Activated CD4-positive, alpha-beta T cell treated with anti-CD3 and anti-CD28 coated beads, Interleukin-2, amount 10 ng/mL, durations not matched to agents 7 days and 5 days (primary cell): ENCODE data around the gene SH3BP4. TPM values are rescaled to one million over a fixed set of nuclear protein-coding genes. Genes with fewer than 3 reads are reported as not detected.
A peak's percentile ranks its signal among the peaks of the same experiment; 100 is the strongest.
"Not testable (repeated sequence)": the region's sequence is repeated elsewhere in the genome, so short reads cannot be mapped to it uniquely, and the experiment has no call there.

Experiments
- CTCF ChIA-PET: fragments of 350-600 bp; sonication (Branson Sonifier 250); formaldehyde crosslinking; loops from one replicate; lab custom pipeline; 2021; ENCODE audit warnings: antibody characterized with exemption; lab: Charles Lee
- POLR2A ChIA-PET: fragments of 350-600 bp; sonication (Branson Sonifier 250); formaldehyde crosslinking; loops from one replicate; lab custom pipeline; 2021; ENCODE audit warnings: antibody characterized with exemption; lab: Charles Lee
- DNase-seq: peaks from one replicate; pipeline ENCODE4 v3.0.0-alpha.2; 2020
- H3K27ac Mint-ChIP-seq: one replicate; pipeline ENCODE4 v1.8.0; 2021; ENCODE audit warnings: mild to moderate bottlenecking, moderate library complexity, mixed read lengths
- H3K27me3 Mint-ChIP-seq: one replicate; pipeline ENCODE4 v1.8.0; 2021; ENCODE audit warnings: mixed read lengths
- H3K36me3 Mint-ChIP-seq: one replicate; pipeline ENCODE4 v1.8.0; 2021; ENCODE audit warnings: low read depth, mixed read lengths
- H3K4me1 Mint-ChIP-seq: one replicate; pipeline ENCODE4 v1.8.0; 2021; ENCODE audit warnings: mixed read lengths
- H3K4me3 Mint-ChIP-seq: one replicate; pipeline ENCODE4 v1.8.0; 2021; ENCODE audit warnings: mild to moderate bottlenecking, moderate library complexity, mixed read lengths
- H3K9me3 Mint-ChIP-seq: one replicate; pipeline ENCODE4 v1.8.0; 2021; ENCODE audit warnings: mixed read lengths
- total RNA-seq, 2 experiments: library from RNA; stranded (reverse); gene quantifications; one replicate each; pipeline ENCODE4 v1.2.3, GENCODE V29; 2021

Gene SH3BP4
- total RNA-seq, 2 experiments from 2014 or later: not detected

GRCh38 chr2:235053651-235054050, 101.8 kb downstream of the SH3BP4 start:
- no peak for DNase-seq
- H3K27ac Mint-ChIP-seq: no peak overlapping the region
- H3K27me3 Mint-ChIP-seq: peaks cover 2% of the 10 kb centered on the region
- no peaks in the 10 kb centered on the region for H3K9me3 Mint-ChIP-seq
- H3K4me1 Mint-ChIP-seq: no peaks in the 10 kb centered on the region
- ChIA-PET CTCF (no interaction called here), POLR2A (no interaction called here)
- no peak overlapping the region for H3K4me3 Mint-ChIP-seq
- H3K36me3 Mint-ChIP-seq: no peaks in the 10 kb centered on the region

GRCh38 chr2:235054475-235054874, 102.7 kb downstream of the SH3BP4 start:
- Mint-ChIP-seq H3K4me1 (no peaks in the 10 kb centered on the region), H3K36me3 (no peaks in the 10 kb centered on the region), H3K27me3 (peaks cover 2% of the 10 kb centered on the region), H3K4me3 (no peak overlapping the region), H3K27ac (no peak overlapping the region), H3K9me3 (no peaks in the 10 kb centered on the region)
- ChIA-PET POLR2A (no interaction called here), CTCF (no interaction called here)
- DNase-seq: no peak

DNA sequence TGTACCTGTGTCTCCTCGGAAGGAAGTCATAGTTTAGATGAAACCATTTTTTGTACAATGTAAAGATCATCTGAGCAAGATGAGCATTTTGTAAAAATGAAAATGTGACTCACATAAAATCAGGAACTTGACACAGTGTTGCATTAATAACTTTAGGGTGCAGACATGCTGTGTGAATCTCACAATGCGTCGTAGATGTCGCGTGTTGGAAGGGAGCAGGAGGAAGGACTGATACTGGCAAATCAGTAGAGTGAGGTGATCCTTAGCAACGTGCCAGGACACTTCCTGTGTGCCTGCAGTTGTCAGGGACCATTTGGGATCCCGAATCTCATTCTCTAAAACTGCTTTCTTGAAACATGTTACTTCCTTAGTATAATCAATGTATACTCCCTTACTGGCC, 103.1 kb downstream of the SH3BP4 start:
- ChIA-PET CTCF (interaction anchor here (1.4 kb wide), 1 partner anchor 9 kb away, joined by 3 read pairs; no protein-coding TSS in a partner anchor), POLR2A (no interaction called here)
- Mint-ChIP-seq H3K4me1 (no peaks in the 10 kb centered on the region), H3K27ac (no peak overlapping the region), H3K36me3 (no peaks in the 10 kb centered on the region), H3K4me3 (no peak overlapping the region), H3K9me3 (no peaks in the 10 kb centered on the region), H3K27me3 (peaks cover 2% of the 10 kb centered on the region)
- DNase-seq: no peak

DNA sequence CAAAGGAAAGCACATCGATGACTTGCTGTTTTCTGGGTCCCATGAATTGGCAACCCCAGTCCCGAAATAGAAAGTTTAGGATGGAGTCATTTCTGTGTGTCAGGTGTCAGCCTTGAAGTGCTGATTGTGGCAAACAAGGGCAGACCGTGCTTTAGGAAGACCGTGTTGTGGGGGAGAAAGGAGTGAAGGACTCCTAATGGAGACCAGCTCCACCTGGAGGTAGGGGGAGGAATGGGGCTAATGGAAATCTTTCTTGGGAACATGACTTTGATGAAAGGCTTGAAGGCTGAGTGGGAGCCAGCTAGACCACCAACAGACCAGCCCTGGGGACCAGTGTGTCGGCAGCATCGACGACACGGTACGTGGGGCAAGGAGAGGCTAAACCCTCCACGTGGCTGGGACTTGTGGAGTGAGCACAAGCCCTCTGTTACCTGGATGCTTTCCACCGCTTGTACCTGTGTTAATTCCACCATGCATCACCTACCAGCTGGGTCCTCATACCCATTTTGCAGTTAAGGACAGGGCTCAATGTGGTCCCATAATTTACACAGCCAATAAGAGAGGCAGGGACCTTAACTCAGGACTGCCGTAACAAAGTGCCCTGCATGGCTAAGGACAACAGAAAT, 104.2 kb downstream of the SH3BP4 start:
- no peaks in the 10 kb centered on the region for H3K9me3 Mint-ChIP-seq
- ChIA-PET POLR2A (no interaction called here), CTCF (interaction anchor here (1.4 kb wide), 1 partner anchor 10 kb away, joined by 3 read pairs; no protein-coding TSS in a partner anchor)
- no peak overlapping the region for H3K4me3 Mint-ChIP-seq
- H3K27me3 Mint-ChIP-seq: peaks cover 2% of the 10 kb centered on the region
- H3K36me3 Mint-ChIP-seq: no peaks in the 10 kb centered on the region
- no peak overlapping the region for H3K27ac Mint-ChIP-seq
- H3K4me1 Mint-ChIP-seq: no peaks in the 10 kb centered on the region
- no peak for DNase-seq

GRCh38 chr2:235056768-235057167, 105.0 kb downstream of the SH3BP4 start:
- H3K36me3 Mint-ChIP-seq: no peaks in the 10 kb centered on the region
- H3K9me3 Mint-ChIP-seq: no peaks in the 10 kb centered on the region
- ChIA-PET POLR2A (no interaction called here), CTCF (interaction anchor here (0.6 kb wide), 2 partner anchors 492 to 499 kb away, joined by 3 read pairs; no protein-coding TSS in a partner anchor)
- DNase-seq: no peak
- H3K4me1 Mint-ChIP-seq: no peaks in the 10 kb centered on the region
- H3K27me3 Mint-ChIP-seq: peaks cover 2% of the 10 kb centered on the region
- no peak overlapping the region for H3K27ac Mint-ChIP-seq
- no peak overlapping the region for H3K4me3 Mint-ChIP-seq

- H3K4me3 Mint-ChIP-seq, POLR2A ChIA-PET, H3K9me3 Mint-ChIP-seq, CTCF ChIA-PET, H3K4me1 Mint-ChIP-seq, H3K27me3 Mint-ChIP-seq, H3K27ac Mint-ChIP-seq, DNase-seq, H3K36me3 Mint-ChIP-seq: not testable (repeated sequence)
Observed at GRCh38 chr2:235057616-235058015, 105.8 kb downstream of the SH3BP4 start.

DNA sequence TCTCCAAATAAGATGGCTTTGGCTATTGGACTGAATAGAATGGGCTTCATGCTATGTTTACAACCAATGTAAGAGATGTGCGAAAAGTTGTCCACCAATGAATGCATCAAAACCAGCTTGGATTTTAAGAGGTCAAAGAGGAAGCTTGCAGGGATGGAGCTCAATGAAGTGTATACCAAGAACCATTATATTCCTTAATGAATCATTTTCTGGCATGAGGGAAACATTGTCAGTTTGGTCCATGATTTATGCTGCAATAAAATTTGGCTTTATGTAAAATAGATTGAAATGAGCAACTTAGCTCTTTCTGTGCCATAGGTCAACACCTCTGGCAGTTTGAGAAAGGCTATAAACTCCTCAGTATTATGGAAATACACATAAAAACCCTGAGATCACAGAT, 107.3 kb downstream of the SH3BP4 start:
- Mint-ChIP-seq H3K9me3 (no peaks in the 10 kb centered on the region), H3K27me3 (peaks cover 2% of the 10 kb centered on the region), H3K4me3 (no peak overlapping the region), H3K4me1 (no peaks in the 10 kb centered on the region), H3K27ac (no peak overlapping the region), H3K36me3 (no peaks in the 10 kb centered on the region)
- CTCF ChIA-PET: no interaction called here
- POLR2A ChIA-PET: no interaction called here
- DNase-seq: no peak

- Mint-ChIP-seq H3K27me3 (no peaks in the 10 kb centered on the region), H3K36me3 (no peaks in the 10 kb centered on the region), H3K27ac (no peak overlapping the region), H3K4me1 (no peaks in the 10 kb centered on the region), H3K9me3 (no peaks in the 10 kb centered on the region), H3K4me3 (no peak overlapping the region)
- DNase-seq: no peak
- ChIA-PET POLR2A (no interaction called here), CTCF (no interaction called here)
Observed at GRCh38 chr2:235061656-235062055, 109.8 kb downstream of the SH3BP4 start.

GRCh38 chr2:235063471-235063961, 111.7 kb downstream of the SH3BP4 start:
- ChIA-PET CTCF (no interaction called here), POLR2A (no interaction called here)
- no peak overlapping the region for H3K4me3 Mint-ChIP-seq
- H3K36me3 Mint-ChIP-seq: no peaks in the 10 kb centered on the region
- no peaks in the 10 kb centered on the region for H3K9me3 Mint-ChIP-seq
- no peaks in the 10 kb centered on the region for H3K27me3 Mint-ChIP-seq
- DNase-seq: no peak
- no peak overlapping the region for H3K27ac Mint-ChIP-seq
- no peaks in the 10 kb centered on the region for H3K4me1 Mint-ChIP-seq

GRCh38 chr2:235064976-235065375, 113.2 kb downstream of the SH3BP4 start:
- ChIA-PET POLR2A (no interaction called here), CTCF (interaction anchor here (1.0 kb wide), 1 partner anchor 1029 kb away, joined by 3 read pairs; no protein-coding TSS in a partner anchor)
- DNase-seq: no peak
- no peaks in the 10 kb centered on the region for H3K4me1 Mint-ChIP-seq
- no peaks in the 10 kb centered on the region for H3K36me3 Mint-ChIP-seq
- H3K27ac Mint-ChIP-seq: peak overlapping the region; percentile 50
- no peak overlapping the region for H3K4me3 Mint-ChIP-seq
- H3K9me3 Mint-ChIP-seq: no peaks in the 10 kb centered on the region
- H3K27me3 Mint-ChIP-seq: peaks cover 7% of the 10 kb centered on the region

DNA sequence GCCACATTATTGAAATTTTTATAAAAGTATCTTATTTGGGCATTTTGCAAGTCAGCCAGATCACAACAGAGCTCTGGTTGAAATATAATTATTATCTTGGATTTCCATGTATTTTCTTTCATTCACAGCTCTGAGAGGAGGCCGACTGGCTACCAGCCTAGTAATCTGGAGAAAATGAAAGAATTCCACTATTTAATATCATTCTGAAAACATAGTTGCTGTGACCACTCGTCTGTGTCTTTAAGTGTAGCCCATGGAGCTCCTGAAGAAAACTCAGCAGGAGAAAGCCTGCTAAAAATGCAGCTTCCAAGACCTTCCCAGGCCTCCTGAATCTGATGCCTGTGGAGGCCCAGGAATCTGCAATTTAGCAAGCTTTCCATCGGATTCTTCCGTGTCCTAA, 114.7 kb downstream of the SH3BP4 start:
- CTCF ChIA-PET: no interaction called here
- H3K27me3 Mint-ChIP-seq: peaks cover 12% of the 10 kb centered on the region
- H3K27ac Mint-ChIP-seq: no peak overlapping the region
- DNase-seq: no peak
- POLR2A ChIA-PET: no interaction called here
- no peak overlapping the region for H3K4me3 Mint-ChIP-seq
- no peaks in the 10 kb centered on the region for H3K9me3 Mint-ChIP-seq
- H3K4me1 Mint-ChIP-seq: no peaks in the 10 kb centered on the region
- no peaks in the 10 kb centered on the region for H3K36me3 Mint-ChIP-seq

DNA sequence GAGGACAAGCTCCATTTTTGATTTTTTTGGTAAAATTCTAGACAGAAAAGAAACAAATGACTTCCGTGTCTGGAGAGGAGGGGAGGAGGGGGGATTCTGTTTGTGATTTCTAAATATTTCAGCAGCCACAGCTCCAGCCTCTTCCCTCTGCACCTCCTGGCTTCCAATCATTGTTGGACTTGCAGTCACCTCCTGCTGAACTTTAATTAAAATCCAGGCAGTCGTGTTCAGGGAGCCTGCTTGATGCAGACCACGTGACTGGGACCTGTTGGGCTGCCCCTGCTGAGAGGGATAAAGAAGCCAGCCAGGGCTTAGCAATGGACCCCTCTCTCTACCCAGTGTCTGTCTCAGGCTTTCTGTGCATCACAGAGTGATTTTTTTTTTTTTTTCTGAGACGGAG, 115.1 kb downstream of the SH3BP4 start:
- Mint-ChIP-seq H3K27me3 (peaks cover 16% of the 10 kb centered on the region), H3K36me3 (no peaks in the 10 kb centered on the region), H3K27ac (no peak overlapping the region), H3K4me1 (no peaks in the 10 kb centered on the region), H3K4me3 (no peak overlapping the region), H3K9me3 (no peaks in the 10 kb centered on the region)
- ChIA-PET CTCF (no interaction called here), POLR2A (no interaction called here)
- no peak for DNase-seq

GRCh38 chr2:235068701-235069100, 116.9 kb downstream of the SH3BP4 start:
- Mint-ChIP-seq H3K4me1 (no peaks in the 10 kb centered on the region), H3K4me3 (no peak overlapping the region), H3K27ac (no peak overlapping the region), H3K36me3 (no peaks in the 10 kb centered on the region), H3K27me3 (peaks cover 19% of the 10 kb centered on the region), H3K9me3 (no peaks in the 10 kb centered on the region)
- DNase-seq: no peak
- CTCF ChIA-PET: no interaction called here
- POLR2A ChIA-PET: no interaction called here
